IMR-90 (cell line): ENCODE measurements around the gene LRRC14B. TPM values are rescaled to one million over a fixed set of nuclear protein-coding genes. Genes with fewer than 3 reads are reported as not detected.

Source experiments
- ATAC-seq: fragments of 200-7000 bp; cut with Tn5 transposase; 2 replicates; pipeline ENCODE4 v1.9.1; 2020; ENCODE audit warnings: low read depth, mild to moderate bottlenecking, moderate library complexity
- BruUV-seq: library from RNA; stranded (reverse); fragments of 400-500 nt; replicated peaks from 2 replicates; lab custom pipeline; 2021; lab: Mats Ljungman, UMichigan
- CTCF ChIA-PET: fragments of 300-600 bp; formaldehyde crosslinking; extraction: SDS; loops from one replicate; lab custom pipeline; 2021; ENCODE audit warnings: antibody characterized with exemption; lab: Yijun Ruan, JAX
- POLR2A ChIA-PET: fragments of 300-600 bp; sonication (Branson Sonifier 250); formaldehyde crosslinking; loops from one replicate; lab custom pipeline; 2022; ENCODE audit warnings: antibody characterized with exemption; ENCODE audit not compliant: unreplicated experiment; lab: Charles Lee
- DNase-seq: peaks from one replicate; pipeline ENCODE4 v3.0.0; 2013
- H2AFZ ChIP-seq: replicated peaks from 2 replicates; pipeline ENCODE3; 2013; ENCODE audit warnings: low read length, mild to moderate bottlenecking; ENCODE audit not compliant: poor library complexity
- H2AK5ac ChIP-seq: 2 replicates; pipeline ENCODE4 v1.6.1; 2013; ENCODE audit warnings: low read depth, low read length, inconsistent platforms
- H2AK9ac ChIP-seq: replicated peaks from 2 replicates; pipeline ENCODE3; 2013; ENCODE audit warnings: mild to moderate bottlenecking, low read depth, low read length, moderate library complexity; ENCODE audit not compliant: poor library complexity
- H2BK120ac ChIP-seq: 2 replicates; pipeline ENCODE4 v1.6.1; 2013; ENCODE audit warnings: low read depth, low read length, inconsistent platforms
- H2BK15ac ChIP-seq: 3 replicates; pipeline ENCODE4 v1.6.1; 2013; ENCODE audit warnings: low read depth, low read length, inconsistent platforms
- H2BK20ac ChIP-seq: 2 replicates; pipeline ENCODE4 v1.6.1; 2013; ENCODE audit warnings: low read depth, mild to moderate bottlenecking, inconsistent platforms, low read length, moderate library complexity
- H2BK5ac ChIP-seq: 2 replicates; pipeline ENCODE4 v1.6.1; 2013; ENCODE audit warnings: mild to moderate bottlenecking, low read depth, low read length, inconsistent platforms; ENCODE audit not compliant: poor library complexity, severe bottlenecking
- H3K14ac ChIP-seq: replicated peaks from 2 replicates; pipeline ENCODE4 v1.6.1; 2013; ENCODE audit warnings: low read depth, low read length, inconsistent platforms
- H3K18ac ChIP-seq: 2 replicates; pipeline ENCODE4 v1.6.1; 2013; ENCODE audit warnings: low read depth, low read length, control low read depth
- H3K23ac ChIP-seq: 2 replicates; pipeline ENCODE4 v1.6.1; 2013; ENCODE audit warnings: low read depth, low read length, inconsistent platforms
- H3K27ac ChIP-seq: 2 replicates; pipeline ENCODE4 v1.5.1; 2013; ENCODE audit warnings: mild to moderate bottlenecking, control low read depth, low read length; ENCODE audit not compliant: insufficient read depth
- H3K27me3 ChIP-seq: 2 replicates; pipeline ENCODE4 v1.6.1; 2013; ENCODE audit warnings: low read length; ENCODE audit not compliant: control insufficient read depth, insufficient read depth
- H3K36me3 ChIP-seq: 2 replicates; pipeline ENCODE4 v1.6.1; 2013; ENCODE audit warnings: low read length, mixed read lengths; ENCODE audit not compliant: control insufficient read depth, insufficient read depth
- H3K4ac ChIP-seq: 2 replicates; pipeline ENCODE4 v1.6.1; 2013; ENCODE audit warnings: low read depth, low read length, inconsistent platforms
- H3K4me1 ChIP-seq: 2 replicates; pipeline ENCODE4 v1.6.1; 2013; ENCODE audit warnings: low read length, mixed read lengths; ENCODE audit not compliant: control insufficient read depth, insufficient read depth
- H3K4me2 ChIP-seq: 2 replicates; pipeline ENCODE4 v1.6.1; 2013; ENCODE audit warnings: low read depth, mild to moderate bottlenecking, control low read depth, low read length, moderate library complexity
- H3K4me3 ChIP-seq: 2 replicates; pipeline ENCODE4 v1.5.1; 2013; ENCODE audit warnings: low read depth, mild to moderate bottlenecking, control low read depth, low read length, moderate library complexity; ENCODE audit not compliant: insufficient read depth
- H3K56ac ChIP-seq: 2 replicates; pipeline ENCODE4 v1.6.1; 2013; ENCODE audit warnings: low read length, inconsistent platforms; ENCODE audit not compliant: insufficient read depth; ENCODE audit errors: extremely low read depth
- H3K79me1 ChIP-seq, 2 experiments: 2 replicates each; pipeline ENCODE4 v1.6.1; 2013; ENCODE audit warnings: low read length in 2 of 2, inconsistent platforms in 1 of 2, low read depth in 1 of 2
- H3K9ac ChIP-seq: 2 replicates; pipeline ENCODE4 v1.6.1; 2013; ENCODE audit warnings: low read depth, low read length, control low read depth
- H3K9me1 ChIP-seq: 2 replicates; pipeline ENCODE4 v1.6.1; 2013; ENCODE audit warnings: low read length, inconsistent platforms; ENCODE audit not compliant: insufficient read depth
- H3K9me3 ChIP-seq: 2 replicates; pipeline ENCODE4 v1.6.1; 2013; ENCODE audit warnings: low read length; ENCODE audit not compliant: control insufficient read depth, insufficient read depth
- H4K20me1 ChIP-seq: 2 replicates; pipeline ENCODE4 v1.6.1; 2013; ENCODE audit warnings: low read length, inconsistent platforms; ENCODE audit not compliant: insufficient read depth
- H4K5ac ChIP-seq: 2 replicates; pipeline ENCODE4 v1.6.1; 2013; ENCODE audit warnings: mild to moderate bottlenecking, low read depth, low read length, control low read depth
- H4K8ac ChIP-seq, 2 experiments: 2 replicates each; pipeline ENCODE4 v1.6.1; 2013; ENCODE audit warnings: low read depth in 2 of 2, low read length in 2 of 2, control low read depth in 1 of 2, inconsistent platforms in 1 of 2
- H4K91ac ChIP-seq: 2 replicates; pipeline ENCODE4 v1.6.1; 2013; ENCODE audit warnings: low read depth, low read length, inconsistent platforms; ENCODE audit not compliant: insufficient read depth
- CTCF ChIP-seq: conservative IDR thresholded peaks from 2 replicates; pipeline ENCODE4 v1.5.1; 2012; ENCODE audit warnings: mild to moderate bottlenecking, low read depth, low read length, improper control_type of control experiment
- WGBS, 2 experiments: methylation state at CpG; one replicate each; pipeline versions ENCODE4 v1.1.5 to v1.1.7; 2013; ENCODE audit warnings: missing lambda C conversion rate in 2 of 2; ENCODE audit not compliant: insufficient read length in 1 of 2; ENCODE audit errors: extremely low coverage in 2 of 2; 5-methylcytosine and 5-hydroxymethylcytosine counted together
- dilution Hi-C: fragments of 300-500 bp; cut with HindIII; formaldehyde crosslinking; loops from one replicate; pipeline ENCODE4 v1.14.3; 2018; ENCODE audit warnings: low sequenced_read_pairs; ENCODE audit not compliant: unreplicated experiment
- in situ Hi-C: fragments of 300-500 bp; cut with MboI; formaldehyde crosslinking; loops from 3 replicates; pipeline ENCODE4 v1.14.3; 2019; ENCODE audit warnings: low sequenced_read_pairs, inconsistent platforms, mixed read lengths
- intact Hi-C: fragments of 100-400 bp; cut with micrococcal nuclease; formaldehyde crosslinking; loops from 2 replicates; pipeline ENCODE4 v1.10.0; 2022
- polyA plus RNA-seq, 3 experiments: library from polyadenylated mRNA; depleted of rRNA; stranded (reverse); fragments of >200 nt; gene quantifications; 2 replicates each; pipeline ENCODE4 v1.2.3, GENCODE V29; 2012; ENCODE audit warnings: low replicate concordance in 1 of 3
- total RNA-seq: library from RNA; depleted of rRNA; stranded (reverse); fragments of >200 nt; gene quantifications from 2 replicates; pipeline ENCODE4 v1.2.3, GENCODE V29; 2012

Gene LRRC14B
- total and polyA plus RNA-seq, 2 of the 4 experiments (the other 2 are of a cell fraction) = not detected

GRCh38 chr5:228886-229285 lies 37.6 kb downstream of the LRRC14B start:
- intact Hi-C loops (no loop called here), dilution Hi-C loops (no loop called here), in situ Hi-C loops (no loop called here)
- no TSS peak for BruUV-seq
- H3K9me1 ChIP-seq = no peaks in the 10 kb centered on the region; the same call in 1 of the 2 replicates
- ChIA-PET CTCF (no interaction called here), POLR2A (no interaction called here)
- no peak overlapping the region for H2AK9ac ChIP-seq
- no peaks in the 10 kb centered on the region for H3K9me3 ChIP-seq
- no peak for TF ChIP-seq CTCF
- no peak overlapping the region for H3K18ac ChIP-seq
- H3K4me3 ChIP-seq = no peak overlapping the region
- no peak overlapping the region for H3K4me2 ChIP-seq
- H2BK20ac ChIP-seq = no peak overlapping the region
- no peak overlapping the region for H4K91ac ChIP-seq
- H3K4ac ChIP-seq = no peak overlapping the region
- H2BK120ac ChIP-seq = no peak overlapping the region
- no peak overlapping the region for H2BK15ac ChIP-seq
- no peak overlapping the region for H3K9ac ChIP-seq
- H4K20me1 ChIP-seq = peaks cover 12% of the 10 kb centered on the region
- ATAC-seq (no peak), DNase-seq (no peak)
- H3K27me3 ChIP-seq = no peaks in the 10 kb centered on the region
- no peak overlapping the region for H3K56ac ChIP-seq
- H4K5ac ChIP-seq = no peak overlapping the region
- WGBS, 2 experiments = no CpG with 5 or more reads among the region's 3 CpGs
- H2AFZ ChIP-seq = no peak overlapping the region
- H3K4me1 ChIP-seq = no peaks in the 10 kb centered on the region
- H3K79me1 ChIP-seq = peaks cover 26 to 29% of the 10 kb centered on the region in 2 experiments
- no peak overlapping the region for H4K8ac ChIP-seq
- H3K36me3 ChIP-seq = peaks cover 67% of the 10 kb centered on the region
- no peak overlapping the region for H2BK5ac ChIP-seq
- no peak overlapping the region for H3K27ac ChIP-seq
- no peak overlapping the region for H2AK5ac ChIP-seq
- no peak overlapping the region for H3K23ac ChIP-seq
- H3K14ac ChIP-seq = no peak overlapping the region
